GM21515 (cell line): ENCODE measurements around the gene KRTAP19-2.
"Not testable (repeated sequence)": the region's sequence is repeated elsewhere in the genome, so short reads cannot be mapped to it uniquely, and the experiment has no call there.

ENCODE experiments used
- ATAC-seq: cut with Tn5 transposase; IDR thresholded peaks from one replicate; pipeline ENCODE4 v1.9.1; 2021; ENCODE audit not compliant: unreplicated experiment

KRTAP19-2 gene

GRCh38 chr21:30487336-30487735, at the start of gene KRTAP19-2:
Gene KRTAP19-2 (minus strand): TSS chr21:30487436. CDS start chr21:30487348, 88 bp downstream.
- no peak for ATAC-seq

DNA sequence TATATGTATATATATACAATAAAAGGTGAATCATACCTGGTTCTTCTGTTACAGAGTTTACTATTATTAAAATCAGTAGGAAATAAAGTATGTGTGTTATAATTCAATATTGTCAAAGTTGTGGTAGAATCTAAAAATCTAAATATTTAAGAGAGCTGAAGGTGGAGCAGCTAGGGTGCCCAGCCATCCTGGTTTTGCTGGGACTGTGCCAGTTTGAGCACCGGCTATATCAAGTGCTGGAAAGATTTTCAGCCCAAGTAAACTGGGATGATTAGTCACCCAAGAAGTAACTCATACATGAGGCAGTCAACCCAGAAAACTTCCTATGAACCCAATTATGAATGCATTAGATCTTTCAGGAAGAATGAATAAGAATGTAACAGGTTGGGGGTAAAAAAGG, 31.6 kb upstream of the KRTAP19-2 start:
- no peak for ATAC-seq

- no peak for ATAC-seq
These were observed 28.4 kb upstream of the KRTAP19-2 start for GRCh38 chr21:30515681-30516080.

DNA sequence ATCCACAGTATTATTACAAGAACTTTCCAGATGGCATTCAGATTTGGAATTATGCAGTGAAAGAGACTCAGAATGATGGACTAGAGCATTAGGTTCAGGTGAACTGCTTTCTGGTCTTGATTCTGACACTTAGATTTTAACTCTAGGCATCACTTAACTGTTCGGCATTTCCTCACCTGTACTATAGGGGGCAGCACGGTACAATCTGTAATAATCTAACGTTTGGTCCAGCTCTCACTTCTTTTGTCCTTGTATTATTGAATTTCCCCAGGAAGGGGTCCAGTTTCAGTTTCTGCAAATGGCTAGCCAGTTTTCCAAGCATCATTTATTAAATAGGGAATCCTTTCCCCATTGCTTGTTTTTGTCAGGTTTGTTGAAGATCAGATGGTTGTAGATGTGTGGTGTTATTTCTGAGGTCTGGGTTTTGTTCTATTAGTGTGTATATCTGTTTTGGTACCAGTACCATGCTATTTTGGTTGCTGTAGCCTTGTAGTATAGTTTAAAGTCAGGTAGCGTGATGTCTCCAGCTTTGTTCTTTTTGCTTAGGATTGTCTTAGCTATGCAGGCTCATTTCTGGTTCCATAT, 18.5 kb upstream of the KRTAP19-2 start:
- not testable (repeated sequence) for ATAC-seq

DNA sequence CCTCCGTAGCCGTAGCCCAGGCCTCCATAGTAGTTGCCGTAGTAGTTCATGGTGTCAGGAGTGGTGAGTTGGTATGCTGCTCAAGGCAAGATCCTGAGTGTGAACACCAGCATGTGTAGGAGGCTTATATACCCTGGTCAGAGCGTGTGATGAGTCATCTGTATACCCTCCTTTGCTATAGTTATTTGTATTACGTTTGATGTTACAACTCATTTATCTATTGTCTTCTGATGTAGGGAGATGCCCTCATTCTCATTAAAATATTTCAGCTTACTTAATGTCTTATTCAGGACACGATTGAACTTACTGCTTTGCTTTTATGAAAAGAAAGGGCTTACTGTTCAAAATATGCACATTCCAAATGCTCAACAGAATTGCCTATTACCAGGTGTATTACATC, 14.8 kb upstream of the KRTAP19-2 start, which contains the start of gene KRTAP19-5:
Gene KRTAP19-5 (minus strand): TSS at position 101 of the 400 bp plus-strand sequence. CDS start 51 bp downstream, at position 50.
- ATAC-seq: no peak

- ATAC-seq: no peak
These were observed 9.8 kb upstream of the KRTAP19-2 start, which contains the start of gene KRTAP19-4 for GRCh38 chr21:30497065-30497464. Gene KRTAP19-4 (minus strand): TSS chr21:30497165. CDS start chr21:30497110, 55 bp downstream.

DNA sequence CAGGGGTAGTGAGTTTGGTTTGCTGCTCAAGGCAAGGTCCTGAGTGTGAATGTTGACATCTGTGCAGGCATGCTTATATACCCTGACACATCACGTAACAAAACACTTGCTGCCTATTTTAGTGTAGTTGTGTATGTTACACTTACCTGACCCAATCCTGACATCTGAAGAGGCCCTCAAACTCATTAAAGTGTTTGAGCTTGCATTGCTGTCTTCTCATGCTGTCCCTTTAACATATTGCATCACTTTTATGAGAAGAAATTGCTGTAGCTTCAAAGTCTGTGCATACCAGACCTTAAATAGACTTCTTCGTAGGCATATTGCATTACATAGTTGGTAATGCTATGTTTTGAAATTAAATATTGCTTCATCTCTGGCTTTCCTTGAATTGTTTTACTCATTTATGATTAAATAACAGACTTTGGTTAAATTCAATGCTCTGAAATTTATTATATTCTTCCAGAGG, 4.8 kb upstream of the KRTAP19-2 start, which contains the start of gene KRTAP19-3:
Gene KRTAP19-3 (minus strand): TSS at position 51 of the 466 bp plus-strand sequence. CDS start 56 bp downstream, outside the sequence.
- ATAC-seq: no peak

DNA sequence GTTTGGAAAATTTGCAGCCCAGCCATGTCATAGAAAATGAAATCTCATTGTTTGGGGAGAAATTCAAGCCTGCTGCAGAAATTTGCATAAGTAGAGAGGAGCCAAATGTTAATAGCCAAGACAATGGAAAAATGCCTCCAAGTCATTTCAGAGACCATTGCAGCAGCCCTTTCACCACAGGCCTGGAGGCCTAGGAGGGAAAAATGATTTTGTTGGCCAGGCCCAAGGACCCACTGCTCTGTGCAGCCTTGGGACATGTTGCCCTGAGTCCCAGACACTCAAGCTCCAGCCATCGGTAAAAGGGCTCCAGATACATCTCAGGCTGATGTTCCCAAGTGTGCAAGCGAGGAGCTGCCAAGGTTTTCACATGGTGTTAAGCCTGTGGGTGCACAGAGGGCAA, 1.1 kb downstream of the KRTAP19-2 start:
- no peak for ATAC-seq

DNA sequence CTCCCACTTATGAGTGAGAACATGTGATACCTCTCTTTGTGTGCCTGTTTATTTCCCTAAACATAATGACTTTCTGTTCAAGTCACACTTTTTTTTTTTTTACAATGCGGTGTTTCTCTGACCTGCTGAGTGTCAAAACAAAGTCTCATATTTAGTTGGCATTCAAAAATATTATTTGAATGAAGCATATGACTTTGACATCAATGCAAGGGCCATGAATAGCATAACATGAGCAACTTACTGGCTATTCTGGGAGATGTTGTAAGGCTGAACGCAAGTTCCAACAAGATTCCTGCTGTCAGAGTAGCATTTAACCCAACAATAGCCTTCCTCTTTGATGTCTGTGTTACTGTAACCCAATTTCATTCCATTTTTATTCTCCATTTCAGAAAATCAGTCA, 5.1 kb downstream of the KRTAP19-2 start:
- ATAC-seq: no peak

GRCh38 chr21:30480145-30480544, 7.1 kb downstream of the KRTAP19-2 start, which contains the start of gene KRTAP19-1:
Gene KRTAP19-1 (minus strand): TSS chr21:30480367. CDS start chr21:30480317, 50 bp downstream.
- ATAC-seq: no peak

DNA sequence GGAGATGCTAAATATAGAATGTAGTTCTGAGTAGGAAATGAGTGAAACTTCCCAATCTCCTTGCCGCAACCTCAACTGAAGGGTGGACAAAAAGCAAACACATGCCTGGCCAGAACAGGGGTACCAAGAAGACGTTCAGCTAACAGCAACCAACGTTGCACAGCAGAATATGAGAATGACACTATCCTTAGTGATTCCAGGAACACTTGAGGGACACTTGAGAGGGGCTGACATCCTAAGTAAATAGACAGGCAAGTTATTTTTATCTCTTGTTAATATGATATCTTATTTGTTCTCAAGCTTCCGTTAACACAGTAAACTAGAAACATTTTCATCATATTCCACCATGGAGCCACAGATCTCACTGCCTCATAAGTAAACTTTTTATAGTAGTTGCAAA, 8.0 kb downstream of the KRTAP19-2 start:
- no peak for ATAC-seq

DNA sequence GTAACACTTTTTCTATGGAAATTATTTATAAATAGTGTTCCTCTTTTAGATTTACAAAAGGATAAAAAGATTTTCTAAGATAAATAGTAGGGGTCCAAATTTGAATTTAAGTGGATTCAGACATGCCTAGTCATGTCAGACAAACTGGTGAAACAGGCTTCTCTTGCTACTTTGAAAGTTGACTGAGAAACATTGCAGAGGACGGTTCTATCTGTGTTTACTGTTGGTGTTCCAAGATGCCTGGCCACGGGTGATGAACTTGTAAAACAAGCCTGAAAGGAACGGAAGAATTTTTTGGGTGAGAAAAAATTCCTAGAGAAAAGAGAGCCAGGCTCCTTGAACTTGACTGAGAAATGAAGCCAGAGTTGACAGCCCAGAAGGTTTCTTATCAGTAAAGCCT, 9.2 kb downstream of the KRTAP19-2 start:
- ATAC-seq: no peak

GRCh38 chr21:30468900-30469714, 18.1 kb downstream of the KRTAP19-2 start:
- ATAC-seq: no peak

GRCh38 chr21:30463713-30464112, 23.5 kb downstream of the KRTAP19-2 start:
- ATAC-seq: no peak

DNA sequence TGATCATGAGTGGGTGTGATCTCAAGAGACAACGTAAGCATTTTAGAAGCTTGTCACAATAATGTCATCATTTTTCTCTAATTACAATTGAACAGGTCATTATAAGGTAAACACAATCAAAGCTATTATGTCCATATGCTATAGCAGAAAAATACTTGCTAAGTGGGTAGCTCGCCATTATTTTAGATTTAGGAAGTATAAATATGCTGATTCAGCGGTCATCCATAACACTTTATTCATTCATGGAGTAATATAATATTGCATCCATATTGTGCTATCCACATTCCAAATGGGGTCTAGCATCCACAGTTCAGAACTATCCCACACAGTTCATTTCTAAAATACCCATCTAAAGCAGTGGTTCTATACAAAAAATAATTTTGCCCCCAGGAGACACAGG, 38.7 kb downstream of the KRTAP19-2 start:
- no peak for ATAC-seq

DNA sequence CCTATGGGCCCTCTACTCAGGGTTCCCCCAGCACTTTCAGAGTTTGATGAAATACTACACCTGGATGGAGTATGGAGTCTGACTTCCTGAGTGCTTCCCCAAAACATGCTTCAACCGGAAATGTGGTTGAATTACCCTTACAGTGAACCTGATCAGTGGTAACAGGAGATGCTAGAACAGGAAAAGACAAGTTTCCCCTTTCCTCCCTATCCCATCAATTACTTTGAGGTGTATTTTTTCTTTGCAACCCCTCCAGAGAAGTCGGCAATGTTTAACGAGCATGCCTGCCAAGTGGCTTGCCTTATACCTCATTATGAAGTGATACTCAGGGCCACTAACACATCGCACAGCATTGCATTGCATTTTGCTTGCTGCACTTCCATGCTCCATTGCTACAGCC, 40.2 kb downstream of the KRTAP19-2 start:
- no peak for ATAC-seq

DNA sequence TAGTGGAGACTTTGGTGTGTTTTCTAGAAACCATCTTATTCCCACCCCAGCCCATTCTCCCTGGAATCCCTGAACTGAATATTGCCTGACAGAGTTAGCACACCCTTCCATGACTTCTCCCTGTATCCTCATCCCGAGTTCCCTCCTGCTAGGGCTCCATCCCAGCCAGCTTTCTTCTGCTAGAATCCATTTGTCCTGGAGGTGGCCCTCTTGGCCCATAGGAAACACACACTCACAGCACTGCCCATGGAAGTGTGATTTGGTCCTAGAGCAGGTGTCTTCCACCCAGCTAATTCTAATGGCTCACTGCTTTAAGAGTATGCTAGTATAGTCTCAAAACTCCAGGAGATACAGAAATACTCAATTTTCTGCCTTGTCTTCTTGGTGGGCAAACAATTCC, 43.0 kb downstream of the KRTAP19-2 start:
- ATAC-seq: no peak

GRCh38 chr21:30443226-30443625, 44.0 kb downstream of the KRTAP19-2 start:
- no peak for ATAC-seq

DNA sequence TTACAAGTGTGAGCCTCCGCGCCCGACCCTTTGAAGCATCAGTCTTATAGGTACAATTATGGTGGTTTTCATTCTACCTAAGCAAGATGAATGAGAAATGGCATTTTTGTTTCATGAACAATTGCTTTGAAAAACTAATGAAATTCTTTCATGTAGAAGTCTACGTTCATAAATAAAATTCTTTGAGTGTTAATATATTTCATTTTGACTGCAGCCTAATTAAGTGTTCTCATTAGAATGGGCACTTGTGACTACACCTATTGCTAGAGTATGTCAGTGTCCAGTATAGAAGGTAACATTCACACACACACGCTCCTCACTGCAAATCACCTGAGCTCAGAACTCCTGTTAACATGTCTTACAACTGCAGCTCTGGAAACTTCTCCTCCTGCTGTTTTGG, 47.3 kb downstream of the KRTAP19-2 start, which contains the start of gene KRTAP15-1:
Gene KRTAP15-1 (plus strand): TSS at position 301 of the 400 bp plus-strand sequence. CDS start 53 bp downstream, at position 354.
- no peak for ATAC-seq
